GM15510 (cell line): ENCODE measurements around the gene UBAP1L.

Source experiments
- POLR2A ChIP-seq: IDR thresholded peaks from 3 replicates; pipeline ENCODE4 v1.6.1; 2011; ENCODE audit warnings: borderline replicate concordance; ENCODE audit not compliant: insufficient read length; ENCODE audit errors: extremely low read depth

Gene UBAP1L

DNA sequence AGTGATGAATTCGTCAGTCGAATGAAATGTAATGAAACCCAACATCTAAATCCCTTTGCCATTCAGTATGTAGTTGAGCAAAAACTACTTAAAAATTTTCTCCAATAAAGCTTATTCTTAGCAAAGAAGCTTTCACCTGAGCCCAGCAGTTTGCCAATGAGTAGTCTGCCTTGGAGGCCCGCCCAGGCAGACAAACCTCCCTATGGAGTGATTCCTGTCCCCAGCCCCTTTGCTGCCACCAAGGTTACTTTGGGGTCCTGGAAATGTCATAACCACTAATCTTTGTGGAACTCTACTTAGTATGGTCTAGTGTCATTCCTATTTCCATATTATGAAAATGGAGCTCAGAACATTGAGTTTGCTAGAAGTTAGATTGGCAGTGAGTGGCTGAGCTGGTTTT is 12.1 kb downstream of the UBAP1L start:
- TF ChIP-seq POLR2A: no peak

DNA sequence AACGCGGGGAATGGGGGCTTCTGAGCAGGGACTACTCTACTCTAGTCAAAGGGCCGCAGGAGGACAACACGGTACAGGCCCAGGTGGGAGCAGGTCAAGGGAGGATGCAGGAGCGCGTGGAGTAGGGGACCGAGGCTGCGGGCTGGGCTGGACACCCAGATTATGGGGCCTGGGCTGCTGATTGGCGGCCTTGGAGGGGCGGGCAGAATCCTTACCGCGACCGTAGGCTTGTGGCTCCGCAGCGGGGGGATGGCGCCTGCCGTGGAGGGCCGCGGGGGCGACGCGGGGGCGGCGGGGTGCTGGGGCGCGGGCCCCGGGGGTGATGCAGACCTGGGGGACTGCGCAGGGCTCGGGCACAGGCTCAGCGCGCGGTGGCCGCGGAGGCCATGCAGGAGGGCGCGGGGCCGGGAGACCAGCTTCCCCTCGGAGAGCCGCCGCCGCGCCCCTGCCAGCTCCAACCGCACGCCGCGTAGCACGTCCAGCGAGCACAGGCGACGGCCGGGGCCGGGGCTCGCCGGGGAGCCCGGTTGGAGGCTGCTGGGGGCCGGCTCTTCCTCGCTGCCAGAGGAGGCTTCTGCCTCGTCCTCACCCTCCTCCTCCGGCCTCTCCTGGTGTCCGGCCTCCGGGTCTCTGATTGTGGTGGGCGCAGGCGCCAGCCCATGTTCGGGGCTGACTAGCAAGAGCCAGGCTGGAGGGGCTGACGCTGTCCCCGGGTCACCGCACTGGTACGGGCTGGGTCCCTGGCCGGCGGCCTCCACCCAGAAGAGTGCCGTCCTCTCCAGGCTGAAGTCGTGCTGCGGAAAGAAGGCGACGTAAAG is 12.9 kb downstream of the UBAP1L start:
- no peak for TF ChIP-seq POLR2A

GRCh38 chr15:65101411-65101890 is 13.5 kb downstream of the UBAP1L start:
- no peak for TF ChIP-seq POLR2A

DNA sequence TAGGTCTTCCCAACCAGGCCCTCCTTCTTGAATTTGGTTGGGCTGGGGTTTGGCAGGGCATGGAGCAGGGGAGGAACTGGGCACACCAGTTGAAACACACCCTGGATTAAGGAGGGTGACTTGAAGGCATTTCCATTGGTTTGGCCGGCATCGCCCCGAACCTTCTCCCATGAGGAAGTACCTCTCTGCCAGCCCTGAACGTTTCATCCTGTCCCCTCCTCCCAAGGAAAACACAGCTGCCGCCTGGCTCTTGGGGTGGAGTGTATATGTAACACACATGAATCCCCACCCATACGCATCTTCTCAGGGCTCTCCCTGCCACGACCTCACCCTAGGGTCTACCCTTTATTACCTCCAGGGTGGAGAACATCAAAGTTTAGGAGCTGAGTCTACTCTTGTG is 14.6 kb downstream of the UBAP1L start:
- TF ChIP-seq POLR2A: no peak

DNA sequence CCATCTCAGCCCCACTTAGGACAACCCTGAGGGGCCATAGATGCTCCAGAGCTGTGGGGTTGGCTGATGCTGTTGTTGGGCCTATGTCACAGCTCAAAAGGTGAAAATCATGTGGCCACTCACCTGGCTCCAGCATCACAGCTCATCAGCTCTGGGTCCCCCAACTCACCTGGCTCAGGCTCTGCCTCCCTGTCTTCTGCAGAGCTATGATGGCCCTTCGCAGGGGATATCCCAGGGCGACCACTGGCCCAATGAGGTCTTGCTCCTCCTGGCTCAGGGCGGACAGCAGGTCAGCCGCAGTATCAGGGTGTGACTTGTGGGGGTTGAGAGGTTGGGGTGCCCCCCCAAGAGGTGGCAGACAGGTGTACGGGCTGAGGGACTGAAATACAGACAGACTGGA is 15.7 kb downstream of the UBAP1L start:
- no peak for TF ChIP-seq POLR2A

- no peak for TF ChIP-seq POLR2A
Measured at GRCh38 chr15:65097651-65098263, 17.2 kb downstream of the UBAP1L start.

DNA sequence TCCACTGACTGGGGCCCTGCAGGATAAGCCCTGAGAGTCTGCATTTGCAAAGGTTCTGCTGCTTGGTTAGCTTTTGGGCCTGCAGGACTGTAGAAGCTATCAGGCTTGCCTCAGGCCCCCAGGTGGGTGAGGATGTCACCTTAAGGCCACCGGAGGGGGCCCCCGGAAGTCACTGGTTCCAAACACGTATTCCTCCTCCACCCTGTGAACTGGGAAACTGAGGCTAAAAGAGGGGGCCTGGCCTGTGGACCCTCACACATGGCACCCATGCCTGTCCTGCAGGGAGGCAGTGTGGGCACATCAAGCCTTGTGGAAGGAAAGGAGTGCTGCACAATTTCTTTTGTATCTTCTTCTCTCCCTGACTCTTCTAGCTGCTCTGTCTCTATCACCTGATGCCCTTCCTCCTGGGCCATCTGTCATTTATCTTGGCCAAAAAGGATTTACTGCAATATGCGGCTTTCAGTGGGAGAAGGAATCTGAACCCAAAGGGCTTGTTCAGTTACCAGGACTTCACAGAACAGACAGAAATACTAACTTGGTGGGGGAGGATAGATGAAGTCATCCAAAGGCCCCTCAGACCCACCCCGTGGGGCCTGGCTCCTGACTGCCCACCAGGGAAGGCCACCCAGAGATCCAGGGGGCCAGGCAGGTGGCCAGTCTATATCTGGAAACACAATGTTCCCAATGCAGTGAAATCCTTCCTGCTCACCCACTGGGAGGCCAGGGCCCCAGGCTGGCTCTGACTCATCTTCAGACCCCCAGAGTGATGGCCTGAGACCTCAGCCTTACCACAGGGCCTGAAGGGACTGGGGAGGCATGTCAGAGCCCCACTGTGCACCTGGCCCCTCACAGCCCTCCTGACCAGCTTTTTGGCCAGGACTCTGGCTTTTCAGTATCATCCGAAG is 18.3 kb downstream of the UBAP1L start:
- no peak for TF ChIP-seq POLR2A

- no peak for TF ChIP-seq POLR2A
Measured at GRCh38 chr15:65095747-65096104, 19.3 kb downstream of the UBAP1L start.

DNA sequence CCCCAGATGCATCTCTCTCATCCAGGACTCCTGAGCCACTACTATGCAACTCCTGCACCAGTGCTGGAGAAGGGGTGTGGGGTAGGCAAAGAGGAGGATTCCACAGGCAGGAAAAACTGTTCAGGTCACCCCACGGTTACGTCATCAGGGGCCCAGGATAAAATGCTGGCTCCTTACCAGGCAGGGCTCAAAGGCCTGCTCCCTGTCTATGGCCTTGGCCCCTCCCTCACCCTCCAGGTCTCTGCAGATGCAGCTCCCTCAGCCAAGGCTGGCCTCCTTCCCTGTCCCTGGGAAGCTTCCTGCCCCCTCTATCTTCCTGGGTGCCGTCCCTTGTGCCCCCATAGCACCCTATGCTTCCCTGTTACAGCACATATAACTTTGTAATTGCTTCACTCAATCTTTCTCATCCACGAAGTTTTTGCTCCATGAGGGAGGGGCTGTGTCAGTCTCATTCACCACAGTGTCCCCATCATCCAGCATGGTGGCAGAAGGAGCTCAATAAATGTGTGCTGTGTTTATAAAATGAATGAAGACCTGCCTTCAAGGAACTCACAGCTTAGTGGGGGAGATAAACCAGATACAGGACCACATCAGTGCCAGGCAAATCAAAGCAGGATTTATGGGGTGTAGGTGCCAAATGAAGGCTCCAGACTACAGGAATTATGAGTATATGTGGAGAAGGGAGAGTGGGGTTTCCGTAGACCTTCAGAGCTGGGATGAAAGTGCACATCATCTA is 19.8 kb downstream of the UBAP1L start:
- TF ChIP-seq POLR2A: no peak

- no peak for TF ChIP-seq POLR2A
Measured at GRCh38 chr15:65094294-65094995, 20.6 kb downstream of the UBAP1L start.

GRCh38 chr15:65092911-65093792 is 21.8 kb downstream of the UBAP1L start:
- no peak for TF ChIP-seq POLR2A

- TF ChIP-seq POLR2A: no peak
Measured at GRCh38 chr15:65091946-65092770, 22.8 kb downstream of the UBAP1L start.

DNA sequence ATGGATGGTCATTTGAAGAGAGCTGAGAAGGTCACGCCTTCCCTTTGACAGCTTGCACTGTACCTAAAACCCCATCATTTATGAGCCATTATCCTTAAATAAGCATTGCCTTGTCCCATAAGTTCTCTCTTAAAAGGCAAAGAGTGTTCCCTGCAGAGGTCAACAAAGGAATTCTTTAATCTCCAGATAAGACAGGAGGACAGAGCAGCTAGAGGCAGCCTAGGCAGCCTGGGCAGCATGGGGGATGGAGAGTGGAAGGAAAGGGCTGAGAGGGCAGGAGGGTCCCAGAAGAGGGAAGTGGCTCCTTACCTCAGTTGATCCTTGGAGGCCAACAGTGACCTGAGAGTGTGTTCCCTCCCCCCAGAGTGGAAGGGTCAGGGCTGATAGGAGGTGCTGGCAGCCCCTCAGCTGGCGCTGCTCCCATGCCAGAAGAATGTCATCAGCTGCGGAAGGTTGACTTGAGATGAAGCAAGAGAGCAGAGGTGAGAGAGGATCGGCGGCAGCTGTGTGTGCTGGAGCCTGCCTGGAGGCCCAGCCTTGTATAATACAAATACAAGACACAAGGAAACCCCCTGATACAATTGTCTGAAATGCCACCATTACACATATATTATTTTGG is 25.7 kb downstream of the UBAP1L start:
- no peak for TF ChIP-seq POLR2A
